ENCODE data around the gene INSYN2A.

INSYN2A gene

GRCh38 chr10:127151541-127151940, 44.9 kb downstream of the INSYN2A start:
- peak; percentile 61 for DNase-seq
- Histone ChIP-seq H2BK15ac (replicated peaks; ENCODE audit: low read depth) (no peak overlapping the region), H3K4ac (ENCODE audit: low read depth, low read length) (no peak overlapping the region), H3K23ac (ENCODE audit: low read length) (no peak overlapping the region), H3K27me3 (ENCODE audit: insufficient read depth, low read length, poor library complexity) (no peaks in the 10 kb centered on the region), H3K4me3 (ENCODE audit: low read length) (no peak overlapping the region), H3K79me2 (ENCODE audit: control insufficient read depth, insufficient read depth, low read length) (no peaks in the 10 kb centered on the region), H3K79me1 (ENCODE audit: low read length) (peaks cover 1% of the 10 kb centered on the region), H2BK120ac (ENCODE audit: low read depth, low read length) (no peak overlapping the region), H3K4me1 (ENCODE audit: control insufficient read depth, low read depth, low read length) (no peaks in the 10 kb centered on the region), H2BK5ac (ENCODE audit: low read length) (no peak overlapping the region), H3K36me3 (ENCODE audit: control insufficient read depth, insufficient read depth, low read length) (no peaks in the 10 kb centered on the region), H3K4me2 (ENCODE audit: low read length) (no peak overlapping the region), H3K56ac (ENCODE audit: low read length) (no peak overlapping the region), H4K8ac (ENCODE audit: low read depth, low read length) (no peak overlapping the region), H2AK5ac (ENCODE audit: low read length) (no peak overlapping the region), H3K18ac (ENCODE audit: low read length) (no peak overlapping the region), H3K9ac (ENCODE audit: low read length) (no peak overlapping the region), H4K5ac (ENCODE audit: low read length) (no peak overlapping the region), H3K27ac (ENCODE audit: low read depth, low read length) (no peak overlapping the region)
- WGBS (ENCODE audit: extremely low coverage, insufficient coverage, low lambda C conversion rate) = no CpG with 5 or more reads among the region's 10 CpGs

- Histone ChIP-seq H3K56ac (ENCODE audit: low read length) (no peak overlapping the region), H2BK5ac (ENCODE audit: low read length) (no peak overlapping the region), H3K79me1 (ENCODE audit: low read length) (no peaks in the 10 kb centered on the region), H3K36me3 (ENCODE audit: control insufficient read depth, insufficient read depth, low read length) (no peaks in the 10 kb centered on the region), H2AK5ac (ENCODE audit: low read length) (no peak overlapping the region), H3K4me2 (ENCODE audit: low read length) (no peak overlapping the region), H3K27me3 (ENCODE audit: insufficient read depth, low read length, poor library complexity) (no peaks in the 10 kb centered on the region), H3K79me2 (ENCODE audit: control insufficient read depth, insufficient read depth, low read length) (no peaks in the 10 kb centered on the region), H3K9ac (ENCODE audit: low read length) (no peak overlapping the region), H2BK15ac (replicated peaks; ENCODE audit: low read depth) (no peak overlapping the region), H3K4me1 (ENCODE audit: control insufficient read depth, low read depth, low read length) (no peaks in the 10 kb centered on the region), H2BK120ac (ENCODE audit: low read depth, low read length) (no peak overlapping the region), H3K18ac (ENCODE audit: low read length) (no peak overlapping the region), H3K4ac (ENCODE audit: low read depth, low read length) (no peak overlapping the region), H4K8ac (ENCODE audit: low read depth, low read length) (no peak overlapping the region), H3K23ac (ENCODE audit: low read length) (no peak overlapping the region), H3K27ac (ENCODE audit: low read depth, low read length) (no peak overlapping the region), H4K5ac (ENCODE audit: low read length) (no peak overlapping the region), H3K4me3 (ENCODE audit: low read length) (no peak overlapping the region)
- no CpG with 5 or more reads among the region's 5 CpGs for WGBS (ENCODE audit: extremely low coverage, insufficient coverage, low lambda C conversion rate)
- DNase-seq = peak; percentile 57
Measured at GRCh38 chr10:127150136-127150535, 46.3 kb downstream of the INSYN2A start.

GRCh38 chr10:127149501-127150081, 46.8 kb downstream of the INSYN2A start:
- Histone ChIP-seq H3K79me1 (ENCODE audit: low read length) (no peaks in the 10 kb centered on the region), H2BK15ac (replicated peaks; ENCODE audit: low read depth) (no peak overlapping the region), H3K36me3 (ENCODE audit: control insufficient read depth, insufficient read depth, low read length) (no peaks in the 10 kb centered on the region), H3K4ac (ENCODE audit: low read depth, low read length) (no peak overlapping the region), H3K4me3 (ENCODE audit: low read length) (no peak overlapping the region), H3K27ac (ENCODE audit: low read depth, low read length) (peak overlapping the region; percentile 9), H3K4me1 (ENCODE audit: control insufficient read depth, low read depth, low read length) (no peaks in the 10 kb centered on the region), H2BK5ac (ENCODE audit: low read length) (no peak overlapping the region), H3K4me2 (ENCODE audit: low read length) (no peak overlapping the region), H3K27me3 (ENCODE audit: insufficient read depth, low read length, poor library complexity) (no peaks in the 10 kb centered on the region), H3K56ac (ENCODE audit: low read length) (no peak overlapping the region), H2BK120ac (ENCODE audit: low read depth, low read length) (no peak overlapping the region), H3K23ac (ENCODE audit: low read length) (no peak overlapping the region), H4K5ac (ENCODE audit: low read length) (no peak overlapping the region), H2AK5ac (ENCODE audit: low read length) (no peak overlapping the region), H3K79me2 (ENCODE audit: control insufficient read depth, insufficient read depth, low read length) (no peaks in the 10 kb centered on the region), H3K18ac (ENCODE audit: low read length) (no peak overlapping the region), H4K8ac (ENCODE audit: low read depth, low read length) (no peak overlapping the region), H3K9ac (ENCODE audit: low read length) (no peak overlapping the region)
- no CpG with 5 or more reads among the region's 7 CpGs for WGBS (ENCODE audit: extremely low coverage, insufficient coverage, low lambda C conversion rate)
- DNase-seq = peak; percentile 77

GRCh38 chr10:127148933-127149220, 47.5 kb downstream of the INSYN2A start:
- no peak overlapping the region for H4K5ac ChIP-seq (ENCODE audit: low read length)
- WGBS (ENCODE audit: extremely low coverage, insufficient coverage, low lambda C conversion rate) = no CpG with 5 or more reads among the region's 2 CpGs
- no peak overlapping the region for H3K4me3 ChIP-seq (ENCODE audit: low read length)

GRCh38 chr10:127148066-127148932, 48.1 kb downstream of the INSYN2A start:
- Histone ChIP-seq H3K56ac (ENCODE audit: low read length) (no peak overlapping the region), H3K4me2 (ENCODE audit: low read length) (no peak overlapping the region), H3K36me3 (ENCODE audit: control insufficient read depth, insufficient read depth, low read length) (no peaks in the 10 kb centered on the region), H3K79me2 (ENCODE audit: control insufficient read depth, insufficient read depth, low read length) (no peaks in the 10 kb centered on the region), H3K79me1 (ENCODE audit: low read length) (no peaks in the 10 kb centered on the region), H3K27ac (ENCODE audit: low read depth, low read length) (no peak overlapping the region), H3K4me3 (ENCODE audit: low read length) (no peak overlapping the region), H2BK120ac (ENCODE audit: low read depth, low read length) (no peak overlapping the region), H2BK15ac (replicated peaks; ENCODE audit: low read depth) (no peak overlapping the region), H4K5ac (ENCODE audit: low read length) (no peak overlapping the region), H2BK5ac (ENCODE audit: low read length) (no peak overlapping the region), H3K27me3 (ENCODE audit: insufficient read depth, low read length, poor library complexity) (no peaks in the 10 kb centered on the region), H2AK5ac (ENCODE audit: low read length) (no peak overlapping the region), H3K23ac (ENCODE audit: low read length) (no peak overlapping the region), H4K8ac (ENCODE audit: low read depth, low read length) (no peak overlapping the region), H3K4me1 (ENCODE audit: control insufficient read depth, low read depth, low read length) (no peaks in the 10 kb centered on the region), H3K9ac (ENCODE audit: low read length) (no peak overlapping the region), H3K4ac (ENCODE audit: low read depth, low read length) (no peak overlapping the region), H3K18ac (ENCODE audit: low read length) (no peak overlapping the region)
- DNase-seq = peak; percentile 6
- WGBS (ENCODE audit: extremely low coverage, insufficient coverage, low lambda C conversion rate) = no CpG with 5 or more reads among the region's 15 CpGs

More at GRCh38 chr10:127148933-127149220, 47.5 kb downstream of the INSYN2A start:
- DNase-seq = peak; percentile 6
- H3K9ac ChIP-seq (ENCODE audit: low read length) = no peak overlapping the region
- H3K4me1 ChIP-seq (ENCODE audit: control insufficient read depth, low read depth, low read length) = no peaks in the 10 kb centered on the region
- H3K18ac ChIP-seq (ENCODE audit: low read length) = no peak overlapping the region
- H3K79me1 ChIP-seq (ENCODE audit: low read length) = no peaks in the 10 kb centered on the region
- no peak overlapping the region for H3K4ac ChIP-seq (ENCODE audit: low read depth, low read length)
- no peak overlapping the region for H4K8ac ChIP-seq (ENCODE audit: low read depth, low read length)
- H3K36me3 ChIP-seq (ENCODE audit: control insufficient read depth, insufficient read depth, low read length) = no peaks in the 10 kb centered on the region
- no peak overlapping the region for H2BK120ac ChIP-seq (ENCODE audit: low read depth, low read length)
- H3K79me2 ChIP-seq (ENCODE audit: control insufficient read depth, insufficient read depth, low read length) = no peaks in the 10 kb centered on the region
- H2BK15ac ChIP-seq (replicated peaks; ENCODE audit: low read depth) = no peak overlapping the region
- peak overlapping the region; percentile 9 for H3K27ac ChIP-seq (ENCODE audit: low read depth, low read length)
- H2AK5ac ChIP-seq (ENCODE audit: low read length) = no peak overlapping the region
- no peaks in the 10 kb centered on the region for H3K27me3 ChIP-seq (ENCODE audit: insufficient read depth, low read length, poor library complexity)
- H3K4me2 ChIP-seq (ENCODE audit: low read length) = no peak overlapping the region
- H3K56ac ChIP-seq (ENCODE audit: low read length) = no peak overlapping the region
- H2BK5ac ChIP-seq (ENCODE audit: low read length) = no peak overlapping the region
- no peak overlapping the region for H3K23ac ChIP-seq (ENCODE audit: low read length)
